Daoy (cell line): ENCODE data around the gene DBN1. TPM values are rescaled to one million over a fixed set of nuclear protein-coding genes. Genes with fewer than 3 reads are reported as not detected.

Experiments used
- DNase-seq: peaks from one replicate; pipeline ENCODE4 v3.0.0-alpha.2; 2015; ENCODE audit warnings: low read depth
- total RNA-seq: library from RNA; depleted of rRNA; stranded (reverse); fragments of >200 nt; shearing (Covaris generic); gene quantifications from 2 replicates; pipeline ENCODE4 v1.2.3, GENCODE V29; 2014

Gene DBN1
- total RNA-seq, 1 experiment from 2014 or later: 187 TPM

DNA sequence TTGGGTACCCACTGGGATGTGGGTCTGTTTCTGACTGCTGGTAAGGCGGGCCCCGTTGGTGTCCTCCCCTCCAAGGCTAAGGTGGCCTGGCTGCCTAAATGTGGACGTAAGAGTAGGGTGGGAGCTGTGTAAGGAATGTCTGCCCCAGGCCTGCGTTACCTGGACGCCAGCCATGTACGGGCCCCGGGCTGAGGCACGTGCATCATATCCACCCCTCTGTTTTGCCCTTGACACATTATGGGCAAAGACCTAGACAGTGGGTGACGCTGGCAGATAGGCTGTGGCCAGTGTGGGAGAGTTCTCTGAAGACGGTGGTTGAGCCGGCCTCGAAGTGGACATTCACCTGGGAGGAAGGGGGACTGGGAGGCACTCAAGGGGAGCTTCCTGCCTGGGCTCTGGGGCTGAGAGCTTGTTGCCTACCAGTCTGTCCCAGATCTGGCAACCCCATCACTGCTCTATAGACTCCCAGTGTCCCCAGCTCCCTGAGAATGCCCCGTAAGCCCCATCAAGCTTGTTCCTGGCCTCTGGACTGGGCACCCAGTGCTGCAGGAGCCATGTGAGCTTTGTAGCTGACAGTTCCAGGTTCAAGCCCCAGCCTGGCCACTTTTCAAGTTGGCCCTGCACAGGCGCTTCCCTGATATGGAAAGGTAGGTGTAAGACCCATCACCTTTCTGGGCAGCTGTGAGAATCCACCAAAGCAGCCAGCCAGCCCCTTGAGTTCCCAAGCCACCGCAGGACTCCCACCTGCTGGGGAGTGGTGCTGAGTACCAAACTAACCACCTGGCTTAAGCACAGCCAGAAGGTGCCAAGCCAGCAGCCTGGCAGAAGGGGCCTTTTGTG is 30.1 kb downstream of the DBN1 start:
- DNase-seq: no peak

DNA sequence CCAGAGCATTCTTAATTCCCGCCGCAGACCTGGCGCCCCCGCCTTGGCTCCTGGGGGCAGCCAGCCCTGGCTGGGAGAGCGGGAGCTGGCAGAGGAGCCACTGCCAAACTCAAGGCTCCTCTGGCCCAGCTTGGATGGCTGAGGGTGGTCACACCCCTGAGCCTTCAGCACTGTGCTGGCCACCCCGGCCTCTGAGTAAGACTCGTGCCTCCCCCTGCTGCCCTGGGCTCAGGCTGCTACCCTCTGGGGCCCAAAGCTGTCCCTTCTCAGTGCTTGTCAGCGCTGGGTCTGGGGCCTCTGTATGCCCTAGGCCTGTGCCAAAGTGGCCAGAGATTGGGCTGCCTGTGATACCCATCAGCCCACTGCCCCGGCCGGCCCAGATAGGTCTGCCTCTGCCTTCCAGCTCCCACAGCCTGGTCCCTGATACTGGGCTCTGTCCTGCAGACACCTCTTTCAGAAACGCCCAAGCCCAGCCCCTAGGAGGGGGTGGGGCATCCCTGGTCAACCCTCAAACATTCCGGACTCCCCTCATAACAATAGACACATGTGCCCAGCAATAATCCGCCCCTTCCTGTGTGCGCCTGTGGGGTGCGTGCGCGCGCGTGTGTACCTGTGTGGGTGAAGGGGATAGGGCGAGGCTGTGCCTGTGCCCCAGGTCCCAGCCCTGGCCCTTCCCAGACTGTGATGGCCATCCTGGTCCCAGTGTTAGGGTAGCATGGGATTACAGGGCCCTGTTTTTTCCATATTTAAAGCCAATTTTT is 31.2 kb downstream of the DBN1 start:
- no peak for DNase-seq

DNA sequence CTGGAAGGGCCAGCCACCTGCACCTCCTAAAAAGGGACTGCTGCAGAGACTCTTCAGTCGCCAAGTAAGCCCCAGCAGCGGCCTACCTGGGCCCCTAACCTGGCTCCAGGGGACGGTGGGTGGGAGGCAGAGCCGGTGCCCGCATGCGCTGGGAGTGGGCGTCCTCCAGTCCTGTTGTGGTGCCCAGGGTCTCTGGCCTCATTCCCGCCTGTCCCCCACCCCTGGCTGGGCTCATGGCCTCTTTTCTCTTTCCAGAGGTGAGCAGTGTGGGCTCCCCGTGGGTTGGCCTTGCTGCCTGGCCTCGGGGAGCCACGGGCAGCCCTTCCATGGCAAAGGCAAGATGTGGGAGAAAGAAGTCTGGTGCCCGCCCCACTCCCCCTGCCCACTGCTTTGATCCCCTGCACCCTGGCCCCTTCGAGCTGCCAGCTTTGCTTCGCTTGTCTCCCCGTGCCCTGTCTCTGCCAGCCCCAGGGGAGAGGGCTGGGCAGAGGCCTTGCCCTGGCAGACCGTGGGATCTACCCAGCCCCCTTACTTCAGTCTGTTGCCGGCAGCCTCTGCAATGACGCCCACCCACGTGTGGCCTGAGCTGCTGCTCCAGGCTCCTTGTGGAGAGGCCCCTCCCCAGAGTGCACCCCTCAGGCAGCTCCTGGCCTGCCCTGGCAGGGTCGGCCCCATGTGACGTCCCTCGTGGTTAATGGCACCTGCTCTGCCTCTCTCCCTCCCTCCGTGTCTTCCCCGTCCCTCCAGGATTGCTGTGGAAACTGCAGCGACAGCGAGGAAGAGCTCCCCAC is 32.2 kb downstream of the DBN1 start:
- DNase-seq: no peak

DNA sequence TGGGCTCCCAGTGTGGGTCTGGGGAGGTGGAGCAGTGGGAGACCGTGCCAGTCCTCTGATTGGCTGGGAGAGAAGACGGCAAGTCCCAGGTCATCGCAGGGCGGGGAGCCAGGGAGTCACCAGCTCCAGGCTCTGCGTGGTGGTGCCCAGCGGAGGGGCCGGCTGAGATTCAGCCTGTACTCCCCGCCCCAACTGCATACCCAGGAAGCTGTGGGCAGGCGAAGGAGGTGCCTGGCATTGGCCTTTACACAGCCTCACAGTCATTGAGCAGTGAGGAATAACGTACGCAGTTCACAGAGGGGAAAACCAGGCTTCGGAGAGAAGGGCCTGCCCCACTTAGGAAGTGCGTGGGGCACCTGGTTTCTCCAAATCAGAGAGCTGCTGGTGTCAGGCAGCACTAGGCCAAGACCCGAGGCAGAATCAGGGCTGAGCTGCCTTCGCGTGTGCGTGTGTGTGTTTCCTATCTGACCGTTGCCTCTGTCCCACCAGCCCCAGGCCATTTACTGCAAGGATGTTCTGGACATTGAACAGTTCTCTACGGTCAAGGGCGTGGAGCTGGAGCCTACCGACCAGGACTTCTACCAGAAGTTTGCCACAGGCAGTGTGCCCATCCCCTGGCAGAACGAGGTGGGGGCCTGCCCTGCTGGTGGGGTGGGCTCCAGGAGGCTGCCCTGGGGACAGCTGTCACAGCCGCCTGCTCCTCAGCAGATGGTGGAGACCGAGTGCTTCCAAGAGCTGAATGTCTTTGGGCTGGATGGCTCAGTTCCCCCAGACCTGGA is 33.0 kb downstream of the DBN1 start:
- DNase-seq: no peak

DNA sequence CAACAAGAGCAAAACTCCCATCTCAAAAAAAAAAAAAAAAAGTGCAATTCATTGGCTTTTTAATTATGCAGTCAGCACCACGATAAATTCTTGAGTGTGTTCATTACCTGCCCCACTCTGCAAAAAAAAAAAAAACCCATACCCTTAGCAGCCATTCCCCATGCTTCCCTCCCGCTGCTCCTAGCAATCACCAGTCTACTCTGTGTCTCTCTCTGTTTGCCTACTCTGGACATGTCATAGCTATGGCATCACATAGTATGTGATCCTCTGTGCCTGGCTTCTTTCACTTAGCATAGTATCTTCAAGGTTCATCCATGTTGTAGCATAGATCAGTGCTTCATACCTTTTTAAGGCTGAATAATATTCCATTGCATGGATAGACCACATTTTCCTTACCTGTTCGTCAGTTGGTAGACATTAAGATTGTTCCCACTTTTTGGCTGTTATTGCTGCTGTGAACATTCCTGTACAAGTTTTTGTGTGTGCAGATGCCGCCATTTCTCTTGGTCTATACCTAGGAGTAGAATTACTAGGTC is 33.8 kb downstream of the DBN1 start:
- DNase-seq: no peak

DNA sequence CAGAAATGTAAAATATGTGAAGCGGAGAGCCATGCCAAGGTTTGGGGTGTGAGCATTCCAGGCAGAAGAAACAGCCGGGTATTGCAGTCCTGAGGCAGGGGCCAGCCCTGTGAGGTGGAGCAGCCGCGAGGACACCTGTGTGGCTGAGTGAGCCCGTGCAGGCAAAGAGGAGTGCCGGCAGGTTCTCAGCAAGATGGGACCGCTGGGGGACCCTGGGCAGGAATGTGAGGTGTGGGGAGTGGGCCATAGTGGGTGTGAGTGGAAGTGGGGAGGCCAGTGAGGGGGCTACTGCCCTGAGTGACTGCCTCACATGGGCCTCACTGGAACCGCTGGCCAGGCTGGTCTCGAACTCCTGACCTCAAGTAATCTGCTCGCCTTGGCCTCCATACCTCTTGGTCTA is 35.0 kb downstream of the DBN1 start:
- DNase-seq: no peak

DNA sequence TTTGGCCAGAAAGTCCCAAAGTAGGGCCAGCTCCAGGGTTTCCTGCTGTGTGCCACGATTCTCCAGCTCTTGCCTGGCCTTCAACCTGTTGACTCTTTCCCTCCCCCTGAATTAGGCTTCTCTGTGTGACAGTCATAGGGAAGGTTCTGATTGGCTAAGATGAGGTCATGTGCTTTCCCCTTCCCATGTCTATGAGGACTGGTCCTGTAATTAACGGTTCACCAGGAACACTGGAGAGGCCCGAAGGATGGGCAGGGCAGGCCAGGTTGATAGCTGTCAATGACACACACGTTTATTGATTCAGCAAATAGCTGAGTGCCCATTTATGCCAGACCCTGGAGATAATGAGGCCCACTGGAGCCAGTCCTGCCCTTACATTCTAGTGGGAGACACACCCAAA is 35.8 kb downstream of the DBN1 start:
- no peak for DNase-seq

DNA sequence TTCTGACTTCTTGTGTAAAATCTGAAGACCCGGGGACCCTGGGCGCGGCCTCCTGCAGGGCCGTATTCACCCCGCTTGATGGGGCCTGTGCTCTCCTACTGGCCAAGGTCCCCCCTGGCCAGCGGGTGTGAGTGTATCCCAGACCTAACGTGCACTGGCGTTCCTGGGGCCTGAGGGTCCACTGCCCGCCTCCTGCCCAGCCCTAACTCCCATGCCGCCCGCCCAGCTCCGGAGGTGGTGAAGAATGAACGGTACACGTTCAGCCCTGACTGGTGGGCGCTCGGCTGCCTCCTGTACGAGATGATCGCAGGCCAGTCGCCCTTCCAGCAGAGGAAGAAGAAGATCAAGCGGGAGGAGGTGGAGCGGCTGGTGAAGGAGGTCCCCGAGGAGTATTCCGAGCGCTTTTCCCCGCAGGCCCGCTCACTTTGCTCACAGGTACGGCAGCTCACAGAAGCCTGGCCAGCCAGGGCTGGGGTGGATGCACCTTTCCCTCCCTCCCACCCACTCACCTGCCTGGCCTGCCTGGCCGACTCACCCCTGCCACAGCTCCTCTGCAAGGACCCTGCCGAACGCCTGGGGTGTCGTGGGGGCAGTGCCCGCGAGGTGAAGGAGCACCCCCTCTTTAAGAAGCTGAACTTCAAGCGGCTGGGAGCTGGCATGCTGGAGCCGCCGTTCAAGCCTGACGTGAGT is 37.4 kb downstream of the DBN1 start:
- DNase-seq: no peak

DNA sequence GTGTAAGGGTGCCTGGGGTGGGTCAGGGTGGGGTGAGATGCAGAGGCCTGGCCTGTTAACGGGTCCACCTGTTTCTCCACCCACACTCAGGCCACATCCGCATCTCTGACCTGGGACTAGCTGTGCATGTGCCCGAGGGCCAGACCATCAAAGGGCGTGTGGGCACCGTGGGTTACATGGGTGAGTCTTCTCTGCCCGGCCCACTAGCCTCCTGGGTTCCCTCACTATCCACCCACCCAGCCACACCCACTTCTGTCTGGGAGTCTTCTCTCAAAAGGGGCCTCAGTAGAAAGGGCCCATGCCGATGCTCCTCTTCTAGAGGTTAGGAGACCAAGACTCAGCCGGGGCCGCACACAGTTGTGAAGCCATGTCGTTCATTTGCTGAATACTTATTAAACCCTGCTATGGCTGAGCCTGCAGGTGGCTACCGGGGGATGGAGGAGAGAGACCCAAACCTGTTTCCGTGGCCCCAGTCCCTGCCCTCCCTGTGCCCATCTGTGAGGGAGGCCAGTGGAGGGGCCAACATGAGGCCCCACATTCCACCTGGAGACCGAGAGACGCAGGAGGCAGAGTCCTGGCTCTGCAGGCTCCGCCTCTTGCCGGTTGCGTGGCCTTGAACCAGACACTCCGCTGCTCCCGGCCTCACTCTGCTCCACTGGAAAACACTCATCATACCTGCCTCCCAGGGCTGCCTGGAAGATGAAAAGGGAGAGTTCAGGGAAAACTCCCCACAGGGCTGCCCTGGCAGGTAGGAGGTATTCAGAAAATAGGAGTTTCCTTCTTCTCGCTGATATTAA is 38.3 kb downstream of the DBN1 start:
- no peak for DNase-seq

DNA sequence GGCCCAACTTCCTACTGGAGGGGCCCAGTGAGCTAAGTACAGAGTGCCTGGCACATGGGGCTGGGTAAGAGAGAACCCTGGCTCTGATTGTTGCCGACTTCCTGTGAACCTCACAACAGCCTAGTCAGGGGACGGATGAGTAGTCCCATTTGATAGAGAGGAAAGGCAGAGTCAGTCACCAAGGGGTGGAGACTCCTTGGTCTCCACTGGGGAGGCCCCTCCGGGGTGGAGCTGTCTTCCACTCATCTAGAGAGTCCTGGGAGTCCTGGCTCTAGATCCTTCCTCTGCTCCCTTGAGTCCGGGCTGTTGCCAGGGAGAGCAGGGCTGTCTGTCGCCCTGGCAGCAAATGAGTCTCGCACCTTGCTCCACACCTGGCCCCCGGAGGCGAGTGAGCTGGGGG is 39.0 kb downstream of the DBN1 start:
- DNase-seq: no peak

DNA sequence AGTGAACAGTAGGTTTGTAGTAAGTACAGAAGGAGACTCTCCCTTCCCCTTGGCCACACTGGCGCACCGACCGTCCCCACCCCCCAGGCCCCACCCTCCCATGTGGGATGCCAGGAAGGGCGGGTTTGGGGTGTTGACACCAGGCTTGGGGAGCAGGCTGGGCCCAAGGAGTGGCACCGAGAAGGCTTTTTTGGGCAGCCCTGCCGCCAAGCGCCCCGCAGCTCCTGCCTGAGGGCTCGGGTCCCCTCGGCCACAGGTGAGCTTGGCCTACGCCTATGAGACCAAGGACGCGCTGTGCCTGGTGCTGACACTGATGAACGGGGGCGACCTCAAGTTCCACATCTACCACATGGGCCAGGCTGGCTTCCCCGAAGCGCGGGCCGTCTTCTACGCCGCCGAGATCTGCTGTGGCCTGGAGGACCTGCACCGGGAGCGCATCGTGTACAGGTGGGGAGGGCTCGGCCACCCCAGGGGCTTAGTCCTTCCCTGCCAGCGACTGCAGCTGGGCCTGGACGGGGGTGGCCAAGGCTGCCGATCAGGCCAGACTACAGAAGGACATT is 39.7 kb downstream of the DBN1 start:
- no peak for DNase-seq

DNA sequence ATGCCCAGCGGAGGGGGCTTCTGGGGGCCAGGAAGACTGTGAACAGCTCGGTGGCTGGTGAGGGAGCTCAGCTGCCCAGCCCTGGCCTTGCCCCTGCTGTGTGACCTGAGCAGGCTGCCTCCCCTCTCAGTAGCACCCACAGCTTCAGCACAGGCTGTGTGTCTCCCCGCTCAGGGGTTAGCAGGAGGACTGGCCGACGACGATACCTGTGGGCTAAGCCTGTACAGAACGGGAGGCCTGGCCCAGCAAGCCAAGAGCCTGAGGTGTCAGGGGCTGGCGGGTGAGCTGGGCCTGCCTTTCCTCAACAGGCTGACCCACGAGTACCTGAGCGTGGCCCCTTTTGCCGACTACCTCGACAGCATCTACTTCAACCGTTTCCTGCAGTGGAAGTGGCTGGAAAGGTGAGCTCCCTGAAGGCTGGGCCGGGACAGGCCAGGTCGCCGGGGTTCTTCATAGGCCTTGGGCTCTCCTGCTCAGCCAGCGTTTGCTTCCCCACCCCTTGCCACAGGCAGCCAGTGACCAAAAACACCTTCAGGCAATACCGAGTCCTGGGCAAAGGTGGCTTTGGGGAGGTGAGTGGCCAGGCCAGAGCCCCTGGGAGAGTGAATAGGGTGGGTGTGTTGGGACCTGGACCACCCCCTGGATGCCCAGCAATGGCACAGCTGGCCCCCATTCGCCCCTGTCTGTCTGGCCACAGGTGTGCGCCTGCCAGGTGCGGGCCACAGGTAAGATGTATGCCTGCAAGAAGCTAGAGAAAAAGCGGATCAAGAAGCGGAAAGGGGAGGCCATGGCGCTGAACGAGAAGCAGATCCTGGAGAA is 40.4 kb downstream of the DBN1 start:
- DNase-seq: no peak

DNA sequence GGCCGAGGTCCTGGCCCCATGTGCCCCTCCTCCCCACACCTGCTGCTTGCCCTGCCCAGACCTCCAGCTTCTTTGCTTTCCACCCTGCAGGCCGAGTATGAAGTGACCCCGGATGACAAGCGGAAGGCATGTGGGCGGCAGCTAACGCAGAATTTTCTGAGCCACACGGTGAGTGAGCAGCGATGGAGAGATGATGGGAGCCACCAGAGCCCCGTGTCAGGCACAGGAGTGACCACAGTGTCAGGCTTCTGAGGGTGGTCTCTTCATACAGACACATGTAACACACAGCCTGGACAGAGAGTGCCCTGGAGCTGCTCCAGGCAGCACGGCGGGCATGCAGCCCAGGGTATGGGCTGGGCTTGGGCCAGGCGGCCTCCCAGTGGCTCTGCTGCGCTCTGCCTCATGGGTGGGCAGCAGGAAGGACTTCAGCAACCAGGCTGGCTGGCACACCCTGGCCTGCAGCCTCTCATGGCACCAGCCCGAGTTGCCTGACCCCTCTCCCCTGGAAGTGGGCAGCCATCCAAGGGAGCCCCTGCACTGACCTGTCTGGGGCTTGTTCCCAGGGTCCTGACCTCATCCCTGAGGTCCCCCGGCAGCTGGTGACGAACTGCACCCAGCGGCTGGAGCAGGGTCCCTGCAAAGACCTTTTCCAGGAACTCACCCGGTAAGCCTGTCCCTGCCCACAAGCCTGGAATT is 41.1 kb downstream of the DBN1 start:
- DNase-seq: no peak

DNA sequence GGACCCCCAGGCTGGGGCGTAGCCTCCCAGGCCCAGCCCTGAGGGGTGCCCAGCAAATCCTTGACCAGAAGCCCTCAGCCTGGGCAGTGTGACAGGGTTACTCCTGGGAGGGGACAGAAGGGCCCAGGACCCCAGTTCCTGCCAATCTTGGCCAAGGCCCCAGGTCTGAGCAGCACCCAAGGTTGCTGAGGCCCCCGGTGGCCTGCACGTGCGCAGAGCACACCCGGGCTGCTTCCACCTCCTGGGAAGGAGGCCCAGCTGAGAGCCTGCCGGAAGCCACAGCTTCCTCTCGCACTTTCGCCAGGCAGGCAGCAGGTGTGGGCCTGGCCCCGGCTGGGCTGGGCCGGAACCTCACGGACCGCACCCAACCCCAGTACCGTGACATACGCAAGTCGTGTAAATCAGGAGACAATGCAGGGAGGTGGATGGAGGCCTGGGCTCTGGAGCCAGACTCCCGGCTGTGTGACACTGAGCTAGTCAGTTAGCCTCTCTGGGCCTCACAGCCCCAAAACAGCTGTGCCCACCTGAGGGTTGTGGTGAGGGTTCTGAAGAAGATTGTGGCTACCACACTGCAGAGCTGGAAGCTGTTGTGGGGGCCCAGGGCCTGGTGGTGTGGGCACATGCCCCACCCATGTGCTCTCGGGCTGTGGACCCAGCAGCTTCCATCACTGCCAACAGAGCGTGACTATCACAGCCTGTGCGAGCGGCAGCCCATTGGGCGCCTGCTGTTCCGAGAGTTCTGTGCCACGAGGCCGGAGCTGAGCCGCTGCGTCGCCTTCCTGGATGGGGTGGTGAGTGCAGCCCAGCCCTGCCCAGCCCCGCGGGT is 41.9 kb downstream of the DBN1 start:
- DNase-seq: no peak

DNA sequence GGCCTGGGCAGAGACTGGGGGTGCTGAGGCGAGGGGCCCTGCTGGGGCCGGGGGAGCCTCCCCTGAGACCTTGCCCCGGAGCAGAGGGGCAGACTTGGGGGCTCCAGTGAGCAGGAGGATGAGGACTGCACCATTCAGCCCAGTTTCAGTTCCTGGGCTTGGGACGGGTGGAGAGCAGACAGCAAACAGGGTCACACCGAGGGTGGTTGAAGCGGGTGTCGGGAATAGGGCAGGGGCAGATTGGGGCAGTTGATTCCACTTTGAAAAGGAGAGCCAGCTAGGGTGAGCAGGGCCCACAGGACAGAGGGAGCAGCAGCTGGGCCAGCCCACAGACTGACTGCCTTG is 42.5 kb downstream of the DBN1 start:
- no peak for DNase-seq

DNA sequence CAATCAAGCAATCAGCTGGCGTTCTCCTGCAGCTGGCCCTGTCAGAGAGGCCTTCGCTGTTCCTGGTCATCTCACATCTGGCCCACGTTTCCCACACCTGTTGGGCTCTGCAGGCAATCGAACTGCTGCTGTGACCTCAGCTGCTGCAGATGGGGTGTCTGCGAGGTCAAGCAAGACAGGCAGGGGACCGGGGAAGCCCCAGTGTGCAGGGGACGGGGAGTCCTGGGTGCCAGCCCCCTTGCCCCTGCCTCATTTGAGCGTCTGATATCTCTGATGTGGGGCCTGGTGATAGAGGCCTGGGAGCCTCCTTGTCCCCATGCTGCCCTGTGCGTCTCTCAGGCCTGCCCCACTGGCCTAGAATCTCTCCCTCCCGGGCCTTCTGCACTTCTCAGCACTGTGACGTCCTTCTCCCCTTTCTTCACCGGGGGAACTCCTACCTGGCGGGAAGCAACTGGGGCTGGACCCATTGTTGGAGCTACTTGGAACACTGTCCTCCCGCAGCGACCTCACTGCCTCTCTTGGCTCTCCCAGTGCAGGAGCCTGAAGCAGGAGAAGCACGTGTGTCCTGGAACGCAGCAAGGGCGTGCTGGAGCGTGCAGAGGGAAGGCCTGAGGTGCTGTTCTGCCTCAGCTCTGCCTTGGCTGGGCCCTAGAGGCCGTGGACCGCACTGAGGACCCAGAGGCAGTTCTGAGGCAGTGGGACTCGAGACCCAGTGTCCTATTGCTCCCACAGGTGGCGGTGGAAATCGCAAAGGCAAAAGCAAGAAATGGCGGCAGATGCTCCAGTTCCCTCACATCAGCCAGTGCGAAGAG is 43.1 kb downstream of the DBN1 start:
- DNase-seq: no peak
